ENCODE data around the gene HPSE.
"Not testable (repeated sequence)": the region's sequence is repeated elsewhere in the genome, so short reads cannot be mapped to it uniquely, and the experiment has no call there.

Gene HPSE

DNA sequence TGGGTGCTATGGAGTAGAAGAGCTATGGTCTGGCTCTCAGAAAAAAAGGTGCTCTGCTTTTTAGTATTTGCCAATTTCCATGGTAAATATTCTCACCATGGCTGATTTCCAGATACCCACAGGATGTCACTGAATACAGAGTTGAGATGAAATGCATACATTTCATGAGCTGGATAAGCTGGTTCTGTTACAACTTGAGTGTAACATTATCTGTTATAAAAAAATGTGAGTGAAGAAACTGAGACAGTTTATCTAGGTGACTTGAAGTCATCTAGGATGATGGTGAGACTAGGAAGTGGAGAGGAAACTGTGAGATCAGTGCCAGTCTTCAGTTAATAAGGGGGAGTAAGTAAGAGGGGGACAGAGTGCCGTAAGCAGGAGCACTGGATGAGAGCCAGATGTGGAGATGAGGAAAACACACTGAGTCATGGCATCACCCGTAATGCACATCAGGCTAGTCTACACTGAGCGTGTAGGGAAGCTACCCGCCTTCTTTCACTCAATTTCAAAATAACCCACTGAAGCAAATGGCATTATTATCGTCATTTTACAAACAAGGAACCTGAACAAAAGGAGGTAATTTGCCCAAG is 5.0 kb downstream of the HPSE start:
- no peak for DNase-seq

DNA sequence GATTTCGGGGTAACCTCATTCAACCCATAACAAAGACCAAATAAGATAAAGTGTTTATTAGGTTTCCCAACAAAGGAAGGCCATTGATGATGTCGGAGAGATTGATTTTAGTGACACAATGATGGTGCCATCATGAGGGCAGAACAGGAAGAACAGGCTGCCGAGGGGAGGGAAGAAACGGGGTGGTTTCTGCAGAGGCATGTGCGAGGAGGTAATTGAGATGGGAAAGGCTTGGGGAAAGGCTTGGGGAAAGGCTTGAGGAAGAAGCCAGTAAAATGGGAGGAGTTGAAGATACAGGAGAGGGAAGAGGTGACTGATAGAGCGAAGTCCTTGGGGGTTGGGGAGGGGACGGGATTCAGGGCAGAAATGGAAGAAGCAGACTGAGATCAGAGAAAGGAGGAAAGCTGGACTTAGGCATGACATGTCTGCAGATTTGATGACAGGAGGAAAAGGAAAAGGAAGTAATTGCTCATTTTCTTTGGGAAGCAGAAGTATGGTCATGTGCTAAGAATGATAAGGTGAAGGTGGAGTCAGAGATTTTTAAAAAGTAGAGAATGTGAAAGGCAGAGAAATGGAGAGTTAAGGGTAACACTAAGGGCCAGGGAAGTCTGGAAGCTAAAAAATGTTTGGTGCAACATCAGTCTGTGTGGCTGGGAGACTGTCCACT is 6.0 kb downstream of the HPSE start:
- DNase-seq = no peak

DNA sequence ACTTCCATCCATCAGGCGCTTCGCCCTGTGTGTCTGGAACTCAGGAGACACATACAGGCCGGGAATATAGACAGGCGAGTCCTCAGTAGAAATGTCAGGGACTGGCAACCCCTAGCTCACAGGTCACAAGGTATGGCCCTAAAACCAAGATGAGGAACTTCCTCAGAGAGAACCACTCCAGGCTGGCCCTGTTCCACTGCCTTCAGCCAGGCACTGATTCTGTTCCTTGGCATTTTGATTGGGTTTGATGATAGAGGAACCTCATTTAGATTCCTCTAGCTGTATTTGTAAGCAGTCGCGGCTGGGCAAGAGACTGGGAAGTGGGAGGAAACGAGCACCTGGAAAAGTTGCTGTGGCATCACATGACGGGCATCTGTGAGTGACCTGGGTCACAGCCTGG is 8.1 kb downstream of the HPSE start:
- DNase-seq = no peak

DNA sequence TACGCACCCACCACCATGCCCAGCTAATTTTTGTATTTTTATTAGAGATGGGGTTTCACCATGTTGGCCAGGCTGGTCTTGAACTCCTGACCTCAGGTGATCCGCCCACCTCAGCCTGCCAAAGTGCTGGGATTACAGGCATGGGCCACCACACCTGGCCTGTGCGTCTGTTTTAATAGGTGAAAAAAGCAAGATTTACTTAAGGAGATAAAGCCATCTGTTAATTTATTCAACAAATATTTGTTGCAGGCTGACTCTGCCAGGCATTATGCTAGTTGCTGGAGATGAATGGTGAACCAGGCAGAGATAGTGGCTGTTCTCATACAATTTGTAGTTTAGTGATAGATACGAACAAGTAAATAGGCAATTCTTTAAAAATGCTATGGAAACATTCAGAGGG is 9.3 kb downstream of the HPSE start:
- DNase-seq = not testable (repeated sequence)

DNA sequence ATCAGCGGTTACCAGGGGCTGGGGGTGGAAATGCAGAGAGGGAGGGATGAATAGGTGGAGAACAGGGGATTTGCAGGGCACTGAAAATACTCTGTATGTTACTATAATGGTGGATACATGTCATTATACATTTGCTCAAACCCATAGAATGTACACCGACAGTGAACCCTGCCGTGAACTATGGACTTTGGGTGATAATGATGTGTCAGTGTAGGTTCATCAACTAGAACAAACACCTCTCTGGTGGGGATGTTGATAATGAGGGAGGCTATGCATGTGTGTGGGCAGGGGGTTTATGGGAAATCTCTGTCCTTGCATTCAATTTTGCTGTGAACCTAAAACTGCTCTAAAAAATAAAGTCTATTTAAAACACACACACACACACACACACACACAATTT is 11.5 kb downstream of the HPSE start:
- no peak for DNase-seq

DNA sequence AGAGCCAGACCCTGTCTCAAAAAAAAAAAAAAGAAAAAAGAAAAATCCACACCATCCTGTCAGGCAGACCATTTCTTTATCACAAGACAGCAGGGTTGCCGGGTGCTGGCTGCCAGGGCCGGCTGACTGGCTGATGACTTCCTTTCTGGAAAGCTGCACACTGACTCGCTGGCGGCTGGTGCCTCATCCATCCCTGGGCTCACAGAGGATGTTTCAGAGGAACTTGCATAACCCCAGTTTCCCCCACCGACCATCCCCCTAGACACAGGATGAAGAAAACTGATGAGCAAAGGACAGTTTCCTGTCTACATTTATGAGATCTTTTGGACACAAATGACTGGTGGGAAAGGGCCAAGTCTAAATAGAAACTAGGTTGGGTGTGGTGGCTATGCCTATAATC is 14.1 kb downstream of the HPSE start:
- DNase-seq = peak in 1 of 2 donors; percentile 73

DNA sequence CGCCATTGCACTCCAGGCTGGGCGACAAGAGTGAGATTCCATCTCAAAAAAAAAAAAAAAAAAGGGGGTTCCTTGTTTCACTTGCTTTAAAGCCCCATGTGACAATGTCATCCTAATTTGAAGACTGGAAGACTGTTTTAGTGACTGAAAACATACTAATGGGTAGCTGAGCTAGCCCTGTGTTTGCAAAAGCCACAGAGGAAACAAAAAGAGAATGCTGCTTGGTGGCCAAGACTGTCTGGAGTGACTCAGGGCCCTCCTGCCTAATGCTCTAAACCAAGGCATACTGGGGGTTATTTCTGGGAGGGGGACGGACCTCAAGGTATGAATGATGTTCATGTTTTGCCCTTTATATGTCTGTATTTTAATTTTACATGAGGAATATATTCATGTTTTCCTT is 16.0 kb downstream of the HPSE start:
- no peak for DNase-seq

DNA sequence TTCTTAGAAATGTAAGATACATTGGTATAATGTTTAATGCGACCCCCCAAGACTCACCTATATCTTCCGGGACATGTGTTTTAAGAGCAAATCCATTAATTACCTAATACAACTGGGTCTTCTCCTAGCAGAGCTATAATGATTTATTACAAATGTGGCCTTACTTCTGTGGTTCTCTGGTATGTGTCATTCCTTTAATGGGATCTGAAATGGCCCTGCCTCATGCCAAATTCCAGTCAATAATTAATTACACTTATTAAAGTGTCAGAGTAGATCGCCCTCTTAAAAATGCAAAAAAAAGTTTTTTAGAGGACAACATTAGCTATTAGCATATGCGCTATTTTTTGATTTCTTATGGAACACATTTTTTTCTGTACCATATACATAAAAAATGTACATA is 17.0 kb downstream of the HPSE start:
- no peak for DNase-seq

DNA sequence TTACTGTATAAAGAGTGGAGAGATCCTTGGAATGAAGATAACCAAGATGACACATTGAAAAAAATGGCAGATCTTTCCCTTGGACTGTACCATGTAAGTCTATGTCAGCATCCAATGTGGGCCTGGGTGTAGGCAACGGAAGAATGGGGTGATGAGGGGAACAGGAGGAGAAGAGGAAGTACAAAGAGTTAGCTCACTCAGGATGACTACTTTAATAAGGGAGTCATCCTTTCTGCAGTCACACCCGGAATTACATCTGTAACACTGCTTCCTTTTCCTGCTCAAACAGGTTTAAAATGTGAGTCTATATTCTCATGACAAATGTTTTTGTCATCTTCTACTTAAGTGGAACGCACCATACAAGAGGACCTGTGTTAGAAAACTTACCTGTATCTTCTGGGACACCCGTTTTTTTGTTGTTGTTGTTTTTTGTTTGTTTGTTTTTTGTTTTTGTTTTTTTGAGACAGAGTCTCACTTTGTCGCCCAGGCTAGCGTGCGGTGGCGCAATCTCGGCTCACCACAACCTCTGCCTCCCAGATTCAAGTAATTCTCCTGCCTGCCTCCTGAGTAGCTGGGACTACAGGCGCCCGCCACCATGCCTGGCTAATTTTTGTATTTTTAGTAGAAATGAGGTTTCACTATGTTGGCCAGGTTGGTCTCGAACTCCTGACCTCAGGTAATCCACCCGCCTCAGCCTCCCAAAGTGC is 18.0 kb downstream of the HPSE start:
- peak in 1 of 2 donors; percentile 44 for DNase-seq

DNA sequence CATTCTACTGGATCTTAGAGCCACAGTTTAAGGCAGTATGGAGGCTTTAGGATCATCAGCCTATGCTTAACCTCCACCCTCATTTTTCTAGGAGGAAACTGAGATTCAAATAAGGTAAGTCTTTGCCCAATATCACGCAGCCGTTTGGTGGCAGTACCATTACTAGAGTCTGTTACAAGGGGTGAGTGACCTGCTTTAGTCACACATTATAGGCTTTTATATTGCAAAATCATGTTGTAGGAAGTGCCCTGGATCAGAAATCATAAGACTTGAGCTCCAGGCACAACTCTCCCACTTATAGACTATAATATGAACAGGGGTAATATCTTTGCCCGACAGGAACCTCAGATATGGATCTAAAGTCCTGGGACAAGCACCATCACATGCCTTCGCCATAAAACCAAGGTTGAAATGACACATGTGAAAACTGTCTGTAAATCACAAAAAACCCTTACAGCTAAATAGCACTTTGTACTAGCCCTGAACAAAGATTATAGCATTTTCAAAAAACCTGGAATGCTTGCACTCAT is 19.2 kb downstream of the HPSE start:
- DNase-seq = no peak

DNA sequence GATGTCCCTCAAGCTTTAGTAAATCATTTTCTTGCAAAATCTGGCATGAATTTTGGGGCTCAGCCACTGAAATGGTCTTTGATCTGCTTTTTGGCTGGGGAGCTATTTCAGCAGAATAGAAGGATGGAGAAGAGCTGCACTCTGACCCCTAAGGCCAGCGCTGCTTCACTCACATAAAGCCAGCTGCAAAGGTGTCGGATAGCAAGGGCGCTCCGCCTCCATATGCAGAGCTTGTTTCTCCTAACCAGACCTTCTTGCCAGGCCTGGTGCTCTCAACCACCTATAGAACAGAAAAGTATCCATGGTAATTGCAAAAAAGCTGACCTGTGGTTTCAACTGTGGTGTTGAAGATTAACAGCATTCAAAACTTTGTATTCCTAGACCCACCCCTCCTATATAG is 26.0 kb downstream of the HPSE start:
- no peak for DNase-seq

DNA sequence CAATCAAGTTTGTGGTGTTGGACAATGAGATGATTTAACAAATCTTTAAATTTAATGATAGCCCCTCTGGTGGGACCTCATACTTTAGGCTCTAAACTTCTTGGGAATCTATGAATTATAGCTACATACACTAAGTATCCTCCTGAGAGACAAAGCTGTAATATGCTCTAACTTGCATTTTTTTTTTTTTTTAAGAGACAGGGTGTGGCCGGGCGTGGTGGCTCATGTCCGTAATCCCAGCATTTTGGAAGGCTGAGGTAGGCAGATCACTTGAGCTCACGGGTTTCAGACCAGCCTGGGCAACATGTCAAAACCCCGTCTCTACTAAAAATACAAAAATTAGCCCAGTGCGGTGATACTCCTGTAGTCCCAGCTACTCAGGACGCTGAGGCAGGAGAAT is 26.7 kb downstream of the HPSE start:
- no peak for DNase-seq

DNA sequence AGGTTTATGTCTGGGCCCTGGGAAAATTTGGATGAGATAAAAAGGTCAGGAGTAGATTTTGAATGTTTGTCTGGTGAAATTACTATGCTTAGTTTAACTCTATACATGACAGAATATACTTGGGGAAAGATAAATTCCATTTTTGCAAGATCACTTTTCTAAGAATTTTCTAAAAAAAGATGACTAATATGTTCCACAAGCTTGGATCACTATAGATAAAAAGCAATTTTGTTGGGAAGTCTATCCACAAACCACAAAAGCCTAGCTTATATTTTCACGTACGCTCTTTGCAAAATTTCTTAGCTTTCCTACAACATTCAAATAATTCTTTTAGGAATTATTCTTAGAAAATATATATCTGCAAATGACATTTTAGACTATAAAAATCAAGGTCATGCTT is 29.5 kb downstream of the HPSE start:
- DNase-seq = no peak

DNA sequence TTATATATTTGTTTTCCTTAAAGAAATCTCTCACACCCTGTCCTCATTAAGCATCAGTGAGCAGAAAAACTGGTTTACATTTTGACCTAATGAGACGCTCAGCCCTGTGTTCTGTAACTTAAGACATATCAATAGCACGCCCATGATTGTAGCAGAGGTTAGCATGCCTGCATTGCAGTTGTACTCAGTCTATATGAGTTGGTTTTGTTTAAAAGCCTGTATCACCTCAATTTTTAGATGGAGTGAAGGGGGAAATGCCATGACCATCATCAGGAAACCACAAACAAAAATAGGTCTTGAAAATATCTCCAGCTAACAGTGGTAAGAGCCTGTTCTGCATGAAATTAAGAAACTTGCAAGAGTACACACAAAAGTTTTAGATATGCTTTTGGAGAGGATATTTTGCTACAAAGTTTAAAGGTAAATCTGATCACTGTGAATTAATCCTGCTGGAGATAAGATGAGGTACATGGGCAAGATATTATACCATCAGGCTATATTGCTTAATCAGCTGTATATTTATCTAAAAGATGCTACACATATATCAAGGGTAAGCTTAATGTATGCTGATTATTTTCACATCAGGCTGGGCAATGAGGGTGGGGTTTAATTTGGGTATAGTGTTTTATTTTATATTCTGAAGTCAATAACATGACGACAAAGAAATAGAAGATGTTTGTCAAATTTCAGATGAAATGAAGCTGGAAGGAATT is 36.9 kb downstream of the HPSE start:
- DNase-seq = no peak

DNA sequence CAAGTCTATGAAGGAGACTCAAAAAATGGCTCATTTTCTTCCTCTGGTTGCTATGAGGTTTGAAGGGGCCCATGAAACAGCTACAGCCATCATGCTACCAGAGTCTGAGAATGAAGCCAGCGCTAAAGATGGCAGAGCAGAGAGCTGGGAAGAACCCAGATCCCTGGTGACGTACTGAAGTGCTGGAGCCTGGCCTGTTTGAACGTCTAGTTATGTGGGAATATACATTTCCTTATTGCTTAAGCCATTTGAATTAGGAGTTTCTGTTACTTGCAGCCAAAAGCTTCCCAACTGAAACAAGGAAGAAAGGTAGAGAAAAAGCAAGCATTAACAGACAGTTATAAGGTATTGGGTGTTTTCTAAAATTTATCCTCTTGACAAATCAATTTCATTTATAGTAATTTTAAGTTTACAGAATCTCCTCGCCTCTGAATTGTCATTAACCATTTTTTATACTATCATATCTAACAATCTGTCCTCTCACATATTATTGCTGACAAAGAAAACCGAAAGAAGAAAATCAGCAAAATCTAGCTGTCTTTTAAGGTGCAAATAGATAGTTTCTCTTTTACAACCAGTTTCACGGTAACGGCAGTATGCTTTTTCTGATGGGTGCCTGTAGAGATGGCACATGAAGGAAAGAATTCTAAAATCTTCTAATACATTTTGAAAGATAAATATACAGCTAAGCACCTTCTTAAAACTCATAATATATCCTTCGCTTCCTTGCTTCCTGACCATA is 41.2 kb downstream of the HPSE start:
- DNase-seq = no peak

DNA sequence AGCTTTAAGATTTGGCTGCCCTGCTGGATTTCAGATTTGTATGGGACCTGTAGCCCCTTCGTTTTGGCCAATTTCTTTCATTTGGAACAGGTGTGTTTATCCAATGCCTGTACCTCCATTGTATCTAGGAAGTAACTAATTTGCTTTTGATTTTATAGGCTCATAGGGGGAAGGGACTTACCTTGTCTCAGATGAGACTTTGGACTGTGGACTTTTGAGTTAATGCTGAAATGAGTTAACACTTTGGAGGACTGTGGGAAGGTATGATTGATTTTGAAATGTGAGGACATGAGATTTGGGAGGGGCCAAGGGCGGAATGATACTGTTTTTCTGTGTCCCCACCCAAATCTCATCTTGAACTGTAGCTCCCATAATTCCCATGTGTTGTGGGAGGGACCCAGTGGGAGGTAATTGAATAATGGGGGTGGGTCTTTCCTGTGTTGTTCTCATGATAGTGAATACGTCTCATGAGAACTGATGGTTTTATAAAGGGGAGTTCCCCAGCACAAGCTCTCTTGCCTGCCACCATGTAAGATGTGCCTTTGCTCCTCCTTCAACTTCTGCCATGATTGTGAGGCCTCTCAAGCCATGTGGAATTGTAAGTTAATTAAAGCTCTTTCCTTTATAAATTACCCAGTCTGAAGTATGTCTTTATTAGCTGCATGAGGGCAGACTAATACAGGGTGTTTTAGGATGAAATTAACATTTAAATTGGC is 44.4 kb downstream of the HPSE start:
- DNase-seq = not testable (repeated sequence)

DNA sequence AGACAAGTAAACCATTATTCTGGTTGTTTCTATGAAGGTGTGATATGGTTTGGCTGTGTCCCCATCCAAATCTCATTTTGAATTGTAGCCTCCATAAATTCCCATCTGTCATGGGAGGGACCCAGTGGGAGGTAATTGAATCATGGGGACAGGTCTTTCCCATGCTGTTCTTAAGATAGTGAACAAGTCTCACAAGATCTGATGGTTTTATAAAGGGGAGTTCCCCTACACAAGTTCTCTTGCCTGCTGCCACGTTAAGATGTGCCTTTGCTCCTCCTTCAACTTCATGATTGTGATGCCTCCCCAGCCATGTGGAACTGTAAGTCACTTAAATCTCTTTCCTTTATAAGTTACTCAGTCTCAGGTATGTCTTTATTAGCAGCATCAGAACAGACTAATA is 46.3 kb downstream of the HPSE start:
- not testable (repeated sequence) for DNase-seq

DNA sequence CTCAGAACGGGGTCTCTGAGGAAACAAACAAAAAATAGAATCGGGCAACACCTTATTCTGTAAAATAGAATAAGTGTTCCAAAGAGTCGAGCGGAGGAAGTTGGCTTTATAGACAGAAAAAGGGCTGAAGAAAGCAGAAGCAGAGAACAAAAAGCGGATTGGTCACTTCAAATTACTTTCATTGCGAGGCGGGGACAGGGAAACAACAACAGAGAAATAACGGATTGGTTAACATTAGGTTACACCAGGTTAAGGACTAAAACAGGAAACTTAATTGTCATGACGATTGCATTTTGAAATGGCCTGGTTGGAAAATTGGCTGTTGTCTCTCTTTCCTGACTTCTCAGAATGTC is 49.6 kb downstream of the HPSE start:
- peak; percentile 66 to 69 for DNase-seq

DNA sequence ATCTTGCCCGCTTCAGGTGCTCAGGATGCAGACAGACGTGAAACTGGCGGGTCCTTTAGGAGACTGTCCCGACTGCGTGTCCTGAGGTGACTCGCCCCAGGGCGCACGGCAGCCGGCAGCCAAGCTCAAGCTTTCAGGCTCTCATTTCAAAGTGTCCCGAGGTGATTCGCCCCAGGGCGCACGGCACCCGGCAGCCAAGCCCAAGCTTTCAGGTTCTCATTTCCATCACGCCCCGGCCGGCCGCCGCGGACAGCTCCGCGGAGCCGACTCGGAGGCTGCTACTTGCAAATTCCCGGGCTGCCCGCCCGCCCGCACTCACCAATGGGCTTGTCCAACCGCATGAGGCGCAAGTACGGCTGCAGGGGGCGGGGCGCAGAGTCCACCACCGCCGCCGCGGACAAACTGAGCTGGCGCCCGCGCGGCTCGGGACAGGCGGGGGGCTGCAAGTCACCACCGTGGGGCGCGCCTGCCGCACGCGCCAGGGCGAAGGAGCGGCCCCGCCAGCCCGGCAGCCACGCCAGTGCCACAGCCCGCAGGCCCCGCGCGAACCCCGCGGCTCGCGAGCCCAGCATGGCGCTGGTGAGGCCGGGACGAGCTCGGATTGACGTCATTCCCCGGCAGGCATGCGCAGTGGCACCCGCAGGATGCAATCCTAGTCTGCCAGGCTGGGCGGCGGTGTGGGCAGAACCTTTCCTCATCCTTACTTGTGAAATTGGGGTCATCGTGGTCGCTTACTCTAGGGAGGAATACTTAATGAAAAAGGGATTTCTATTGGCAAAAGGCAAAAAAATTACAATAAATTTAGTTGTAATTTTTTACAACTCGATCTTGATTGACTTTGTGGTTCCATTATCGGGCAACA is 50.2 kb downstream of the HPSE start, which contains the start of gene COQ2:
Gene COQ2 (minus strand): TSS at position 606 of the 862 bp plus-strand sequence. CDS start 34 bp downstream, at position 572.
- peak; percentile 93 to 94 for DNase-seq

DNA sequence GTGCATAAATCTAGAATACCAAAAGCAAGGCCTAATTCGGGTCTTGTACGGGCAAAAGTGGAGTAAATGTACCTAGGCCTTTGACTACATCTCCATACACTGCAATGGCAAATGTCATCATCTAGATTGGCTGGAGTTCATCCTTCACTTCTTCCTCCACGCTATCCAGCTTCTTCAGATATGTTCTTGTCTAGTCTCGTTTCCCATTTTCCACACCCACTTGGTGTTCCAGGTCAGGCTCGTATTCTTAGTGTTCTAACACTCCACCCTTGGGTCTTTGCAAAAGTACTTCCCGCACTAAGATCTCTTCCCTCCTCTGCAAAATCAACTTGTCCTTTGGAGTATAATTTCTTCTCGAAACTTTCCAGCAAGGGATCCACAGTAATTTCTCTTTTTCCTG is 51.5 kb downstream of the HPSE start:
- DNase-seq = no peak

DNA sequence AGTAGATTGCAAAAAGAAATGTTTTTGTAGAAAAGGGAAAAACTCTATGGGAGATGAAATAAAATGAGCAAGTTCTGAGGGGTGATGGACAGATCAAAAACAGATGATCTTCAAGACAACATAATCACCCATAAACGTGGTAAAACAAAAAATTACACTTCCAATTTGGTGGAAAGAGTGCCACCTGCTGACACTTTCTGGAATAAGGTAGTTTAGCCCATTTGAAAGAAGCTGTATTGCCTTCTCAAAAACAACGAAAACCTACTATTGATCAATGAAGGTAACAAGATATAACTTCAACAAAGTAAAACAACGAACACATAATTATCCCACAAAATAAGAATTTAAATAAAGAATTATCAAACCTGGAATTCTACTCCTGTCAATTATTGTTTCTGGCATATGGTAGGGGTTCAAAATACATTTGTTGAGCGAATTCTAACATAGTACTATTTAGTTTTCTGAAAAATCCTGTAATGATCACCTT is 52.6 kb downstream of the HPSE start:
- peak; percentile 62 to 82 for DNase-seq

Measured in CD4-positive, alpha-beta T cell treated with Interferon alpha-2 for 1 hour (primary cell).